HG03457 (cell line): ENCODE data around the gene TTC34.

Experiments
- ATAC-seq: cut with Tn5 transposase; IDR thresholded peaks from one replicate; pipeline ENCODE4 v1.9.1; 2021; ENCODE audit warnings: moderate number of reproducible peaks; ENCODE audit not compliant: unreplicated experiment

Gene TTC34

GRCh38 chr1:2607641-2608091 is 193.8 kb downstream of the TTC34 start:
- no peak for ATAC-seq

GRCh38 chr1:2606881-2607621 is 194.4 kb downstream of the TTC34 start:
- ATAC-seq = no peak

- no peak for ATAC-seq
These were observed 195.1 kb downstream of the TTC34 start for GRCh38 chr1:2606396-2606880.

GRCh38 chr1:2605509-2606395 is 195.7 kb downstream of the TTC34 start:
- ATAC-seq = no peak

GRCh38 chr1:2604844-2605508 is 196.5 kb downstream of the TTC34 start:
- ATAC-seq = no peak

GRCh38 chr1:2604156-2604843 is 197.2 kb downstream of the TTC34 start:
- ATAC-seq = no peak

GRCh38 chr1:2603521-2604155 is 197.9 kb downstream of the TTC34 start:
- no peak for ATAC-seq

GRCh38 chr1:2602866-2603520 is 198.5 kb downstream of the TTC34 start:
- no peak for ATAC-seq

GRCh38 chr1:2602311-2602835 is 199.1 kb downstream of the TTC34 start:
- no peak for ATAC-seq

GRCh38 chr1:2601721-2602303 is 199.7 kb downstream of the TTC34 start:
- ATAC-seq = no peak

GRCh38 chr1:2598329-2598931 is 203.1 kb downstream of the TTC34 start:
- no peak for ATAC-seq

GRCh38 chr1:2597441-2598328 is 203.8 kb downstream of the TTC34 start:
- ATAC-seq = no peak

- ATAC-seq = no peak
These were observed 204.8 kb downstream of the TTC34 start for GRCh38 chr1:2596530-2597333.

GRCh38 chr1:2595812-2596529 is 205.5 kb downstream of the TTC34 start:
- ATAC-seq = no peak

GRCh38 chr1:2595261-2595811 is 206.2 kb downstream of the TTC34 start:
- ATAC-seq = no peak

GRCh38 chr1:2594641-2595131 is 206.8 kb downstream of the TTC34 start:
- no peak for ATAC-seq
